ENCODE results near the gene ANKHD1. TPM values are rescaled to one million over a fixed set of nuclear protein-coding genes. Genes with fewer than 3 reads are reported as not detected.

Gene ANKHD1
- total RNA-seq, 2 experiments from 2014 or later: 99.3 to 103 TPM

GRCh38 chr5:140566665-140567064 lies 165.0 kb downstream of the ANKHD1 start:
- ATAC-seq (no peak), DNase-seq (no peak)
- intact Hi-C loops (cut with micrococcal nuclease): loop anchor here (10.0 kb wide), 1 partner anchor 138 kb away; the partner anchor contains the start of gene ZMAT2
- no peak overlapping the region for H3K4me3 Mint-ChIP-seq
- peak overlapping the region; percentile 3 for H3K27ac Mint-ChIP-seq
- H3K4me1 Mint-ChIP-seq (ENCODE audit: low read depth): peaks cover 58% of the 10 kb centered on the region
- H3K9me3 Mint-ChIP-seq: no peaks in the 10 kb centered on the region
- ChIA-PET CTCF (interaction anchor here (0.7 to 2.6 kb wide), 2 partner anchors 69 to 119 kb away, joined by 3 to 12 read pairs; no protein-coding TSS in a partner anchor), POLR2A (interaction anchor here (1.0 to 5.9 kb wide), 4 partner anchors 10 to 66 kb away, joined by 3 to 38 read pairs (median 4); partner anchors contain the start of gene EIF4EBP3)
- H3K27me3 Mint-ChIP-seq: no peaks in the 10 kb centered on the region
- TF ChIP-seq, protein P1, sequence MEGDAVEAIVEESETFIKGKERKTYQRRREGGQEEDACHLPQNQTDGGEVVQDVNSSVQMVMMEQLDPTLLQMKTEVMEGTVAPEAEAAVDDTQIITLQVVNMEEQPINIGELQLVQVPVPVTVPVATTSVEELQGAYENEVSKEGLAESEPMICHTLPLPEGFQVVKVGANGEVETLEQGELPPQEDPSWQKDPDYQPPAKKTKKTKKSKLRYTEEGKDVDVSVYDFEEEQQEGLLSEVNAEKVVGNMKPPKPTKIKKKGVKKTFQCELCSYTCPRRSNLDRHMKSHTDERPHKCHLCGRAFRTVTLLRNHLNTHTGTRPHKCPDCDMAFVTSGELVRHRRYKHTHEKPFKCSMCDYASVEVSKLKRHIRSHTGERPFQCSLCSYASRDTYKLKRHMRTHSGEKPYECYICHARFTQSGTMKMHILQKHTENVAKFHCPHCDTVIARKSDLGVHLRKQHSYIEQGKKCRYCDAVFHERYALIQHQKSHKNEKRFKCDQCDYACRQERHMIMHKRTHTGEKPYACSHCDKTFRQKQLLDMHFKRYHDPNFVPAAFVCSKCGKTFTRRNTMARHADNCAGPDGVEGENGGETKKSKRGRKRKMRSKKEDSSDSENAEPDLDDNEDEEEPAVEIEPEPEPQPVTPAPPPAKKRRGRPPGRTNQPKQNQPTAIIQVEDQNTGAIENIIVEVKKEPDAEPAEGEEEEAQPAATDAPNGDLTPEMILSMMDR (IDR thresholded peaks at IDR 0.05): no peak
- H3K36me3 Mint-ChIP-seq (ENCODE audit: low read depth): peaks cover 34% of the 10 kb centered on the region

- H3K4me3 Mint-ChIP-seq: no peak overlapping the region
- ChIA-PET POLR2A (interaction anchor here (1.0 to 1.4 kb wide), 3 partner anchors 9 to 65 kb away, joined by 3 to 6 read pairs (median 3); no protein-coding TSS in a partner anchor), CTCF (interaction anchor here (0.7 to 2.6 kb wide), 2 partner anchors 68 to 120 kb away, joined by 3 to 12 read pairs; no protein-coding TSS in a partner anchor)
- no peaks in the 10 kb centered on the region for H3K9me3 Mint-ChIP-seq
- DNase-seq (no peak), ATAC-seq (no peak)
- peaks cover 58% of the 10 kb centered on the region for H3K4me1 Mint-ChIP-seq (ENCODE audit: low read depth)
- peaks cover 34% of the 10 kb centered on the region for H3K36me3 Mint-ChIP-seq (ENCODE audit: low read depth)
- no peaks in the 10 kb centered on the region for H3K27me3 Mint-ChIP-seq
- TF ChIP-seq, protein P1 (IDR thresholded peaks at IDR 0.05): no peak
- intact Hi-C loops (cut with micrococcal nuclease): loop anchor here (10.0 kb wide), 1 partner anchor 138 kb away; the partner anchor contains the start of gene ZMAT2
- peak overlapping the region; percentile 18 for H3K27ac Mint-ChIP-seq
Observed at GRCh38 chr5:140567136-140567818, 165.6 kb downstream of the ANKHD1 start.

DNA sequence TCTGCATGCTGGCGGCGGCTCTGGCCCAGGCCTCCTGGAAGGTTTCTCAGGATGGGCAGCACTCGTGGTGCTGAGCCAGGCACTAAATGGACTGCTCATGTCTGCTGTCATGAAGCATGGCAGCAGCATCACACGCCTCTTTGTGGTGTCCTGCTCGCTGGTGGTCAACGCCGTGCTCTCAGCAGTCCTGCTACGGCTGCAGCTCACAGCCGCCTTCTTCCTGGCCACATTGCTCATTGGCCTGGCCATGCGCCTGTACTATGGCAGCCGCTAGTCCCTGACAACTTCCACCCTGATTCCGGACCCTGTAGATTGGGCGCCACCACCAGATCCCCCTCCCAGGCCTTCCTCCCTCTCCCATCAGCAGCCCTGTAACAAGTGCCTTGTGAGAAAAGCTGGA lies 166.2 kb downstream of the ANKHD1 start:
- Mint-ChIP-seq H3K4me1 (ENCODE audit: low read depth) (peaks cover 53% of the 10 kb centered on the region), H3K4me3 (no peak overlapping the region), H3K27me3 (no peaks in the 10 kb centered on the region), H3K27ac (peak overlapping the region; percentile 43), H3K36me3 (ENCODE audit: low read depth) (peaks cover 34% of the 10 kb centered on the region), H3K9me3 (no peaks in the 10 kb centered on the region)
- DNase-seq: no peak
- ATAC-seq: no peak
- intact Hi-C loops (cut with micrococcal nuclease): loop anchor here (10.0 kb wide), 1 partner anchor 137 kb away; the partner anchor contains the start of gene ZMAT2
- TF ChIP-seq, protein P1 (IDR thresholded peaks at IDR 0.05): no peak
- POLR2A ChIA-PET: interaction anchor here (1.1 to 1.4 kb wide), 2 partner anchors 9 to 65 kb away, joined by 3 to 6 read pairs; no protein-coding TSS in a partner anchor
- CTCF ChIA-PET: no interaction called here

DNA sequence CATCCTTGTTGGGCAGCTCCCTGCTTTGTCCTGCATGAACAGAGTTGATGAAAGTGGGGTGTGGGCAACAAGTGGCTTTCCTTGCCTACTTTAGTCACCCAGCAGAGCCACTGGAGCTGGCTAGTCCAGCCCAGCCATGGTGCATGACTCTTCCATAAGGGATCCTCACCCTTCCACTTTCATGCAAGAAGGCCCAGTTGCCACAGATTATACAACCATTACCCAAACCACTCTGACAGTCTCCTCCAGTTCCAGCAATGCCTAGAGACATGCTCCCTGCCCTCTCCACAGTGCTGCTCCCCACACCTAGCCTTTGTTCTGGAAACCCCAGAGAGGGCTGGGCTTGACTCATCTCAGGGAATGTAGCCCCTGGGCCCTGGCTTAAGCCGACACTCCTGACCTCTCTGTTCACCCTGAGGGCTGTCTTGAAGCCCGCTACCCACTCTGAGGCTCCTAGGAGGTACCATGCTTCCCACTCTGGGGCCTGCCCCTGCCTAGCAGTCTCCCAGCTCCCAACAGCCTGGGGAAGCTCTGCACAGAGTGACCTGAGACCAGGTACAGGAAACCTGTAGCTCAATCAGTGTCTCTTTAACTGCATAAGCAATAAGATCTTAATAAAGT lies 166.9 kb downstream of the ANKHD1 start:
- ATAC-seq (no peak), DNase-seq (no peak)
- peaks cover 49% of the 10 kb centered on the region for H3K4me1 Mint-ChIP-seq (ENCODE audit: low read depth)
- no peaks in the 10 kb centered on the region for H3K27me3 Mint-ChIP-seq
- TF ChIP-seq, protein P1 (IDR thresholded peaks at IDR 0.05): no peak
- peaks cover 34% of the 10 kb centered on the region for H3K36me3 Mint-ChIP-seq (ENCODE audit: low read depth)
- POLR2A ChIA-PET: interaction anchor here (0.6 to 1.1 kb wide), 3 partner anchors 16 to 404 kb away, joined by 3 read pairs; no protein-coding TSS in a partner anchor
- no peaks in the 10 kb centered on the region for H3K9me3 Mint-ChIP-seq
- peak overlapping the region; percentile 92 for H3K27ac Mint-ChIP-seq
- intact Hi-C loops (cut with micrococcal nuclease): loop anchor here (10.0 kb wide), 1 partner anchor 136 kb away; the partner anchor contains the start of gene ZMAT2
- no peak overlapping the region for H3K4me3 Mint-ChIP-seq
- CTCF ChIA-PET: interaction anchor here (1.0 to 1.7 kb wide), 4 partner anchors 66 to 210 kb away, joined by 3 to 7 read pairs (median 4); no protein-coding TSS in a partner anchor
